GM12872 (cell line): ENCODE results near the gene SLC4A11.

ENCODE experiments used
- TF ChIP-seq, protein P1 (sequence below): IDR thresholded peaks from 3 replicates; pipeline ENCODE4 v1.5.1; 2011; ENCODE audit warnings: low read depth, mild to moderate bottlenecking, low read length, moderate library complexity; ENCODE audit not compliant: insufficient read depth

The SLC4A11 gene

DNA sequence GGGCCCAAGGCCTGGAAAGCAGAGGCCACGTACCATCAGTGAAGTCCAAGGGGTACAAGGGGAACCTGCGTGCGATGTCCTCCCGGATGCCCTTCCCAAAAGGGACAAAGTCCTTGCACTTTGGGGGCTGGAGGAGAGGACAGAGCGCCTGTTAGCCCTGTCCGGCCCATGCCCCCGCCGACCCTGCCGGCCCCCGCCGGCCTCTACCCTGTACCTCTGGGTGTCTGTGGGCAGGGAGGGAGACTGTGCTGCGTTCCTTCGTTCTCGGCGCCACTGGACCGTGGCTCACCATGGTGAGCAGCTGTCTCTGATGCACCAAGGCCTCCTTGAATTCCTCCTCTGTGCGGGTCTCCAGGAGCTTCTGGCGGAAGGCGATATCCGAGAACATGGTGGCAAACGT is 7.9 kb downstream of the SLC4A11 start:
- TF ChIP-seq, protein P1, sequence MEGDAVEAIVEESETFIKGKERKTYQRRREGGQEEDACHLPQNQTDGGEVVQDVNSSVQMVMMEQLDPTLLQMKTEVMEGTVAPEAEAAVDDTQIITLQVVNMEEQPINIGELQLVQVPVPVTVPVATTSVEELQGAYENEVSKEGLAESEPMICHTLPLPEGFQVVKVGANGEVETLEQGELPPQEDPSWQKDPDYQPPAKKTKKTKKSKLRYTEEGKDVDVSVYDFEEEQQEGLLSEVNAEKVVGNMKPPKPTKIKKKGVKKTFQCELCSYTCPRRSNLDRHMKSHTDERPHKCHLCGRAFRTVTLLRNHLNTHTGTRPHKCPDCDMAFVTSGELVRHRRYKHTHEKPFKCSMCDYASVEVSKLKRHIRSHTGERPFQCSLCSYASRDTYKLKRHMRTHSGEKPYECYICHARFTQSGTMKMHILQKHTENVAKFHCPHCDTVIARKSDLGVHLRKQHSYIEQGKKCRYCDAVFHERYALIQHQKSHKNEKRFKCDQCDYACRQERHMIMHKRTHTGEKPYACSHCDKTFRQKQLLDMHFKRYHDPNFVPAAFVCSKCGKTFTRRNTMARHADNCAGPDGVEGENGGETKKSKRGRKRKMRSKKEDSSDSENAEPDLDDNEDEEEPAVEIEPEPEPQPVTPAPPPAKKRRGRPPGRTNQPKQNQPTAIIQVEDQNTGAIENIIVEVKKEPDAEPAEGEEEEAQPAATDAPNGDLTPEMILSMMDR, result no peak

DNA sequence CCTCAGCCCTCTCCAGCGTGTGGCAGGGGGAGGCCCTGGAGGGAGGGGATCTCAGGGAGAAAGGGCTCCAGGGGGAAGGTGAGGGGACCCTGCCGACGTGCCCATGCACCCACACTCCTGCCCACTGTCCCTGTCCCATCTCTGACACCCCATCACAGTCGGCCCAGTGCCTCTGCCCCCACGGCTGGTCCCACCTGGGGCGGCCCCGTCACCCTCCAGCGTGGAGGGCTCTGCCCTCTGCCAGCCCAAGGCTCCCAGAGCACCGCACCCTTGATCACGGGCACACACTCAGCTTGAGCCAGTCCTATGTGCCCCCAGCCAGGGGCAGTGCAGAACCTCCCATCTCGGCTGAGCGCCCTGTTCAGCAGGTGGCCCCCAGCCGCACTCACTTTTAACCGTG is 9.2 kb downstream of the SLC4A11 start:
- TF ChIP-seq, protein P1, result no peak

DNA sequence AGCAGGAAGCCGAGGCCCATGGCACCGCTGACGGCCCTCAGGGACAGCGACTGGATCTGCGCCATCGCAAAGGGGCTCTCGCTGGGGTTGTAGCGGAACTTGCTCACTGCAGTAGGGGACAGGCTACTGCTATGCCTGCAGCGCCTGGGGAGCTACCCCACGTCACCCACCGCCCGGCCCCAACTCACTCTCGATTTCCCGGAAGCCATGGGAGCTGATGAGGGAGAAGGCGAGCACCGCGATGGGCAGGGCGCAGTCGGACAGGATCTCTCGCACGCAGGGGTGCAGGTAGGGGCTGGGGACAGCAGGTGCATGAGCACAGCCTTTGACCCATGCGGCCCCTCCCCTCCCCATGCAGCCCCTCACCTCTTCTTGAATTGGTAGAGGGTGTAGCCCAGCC is 9.8 kb downstream of the SLC4A11 start:
- TF ChIP-seq, protein P1, result no peak

DNA sequence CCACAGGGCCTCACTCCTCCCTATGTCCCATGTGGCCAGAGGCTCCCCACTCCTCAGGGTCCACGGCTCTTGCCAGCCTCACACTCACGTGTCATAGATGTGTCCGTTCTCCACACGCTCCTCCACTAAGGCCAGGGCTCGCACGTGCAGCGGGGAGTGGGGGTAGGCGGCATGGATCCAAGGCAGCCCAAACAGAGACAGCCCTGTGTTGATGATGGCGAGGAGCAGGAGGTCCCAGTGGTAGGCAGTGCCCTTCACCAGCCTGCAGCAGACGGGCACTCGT is 10.3 kb downstream of the SLC4A11 start:
- TF ChIP-seq, protein P1, result no peak

DNA sequence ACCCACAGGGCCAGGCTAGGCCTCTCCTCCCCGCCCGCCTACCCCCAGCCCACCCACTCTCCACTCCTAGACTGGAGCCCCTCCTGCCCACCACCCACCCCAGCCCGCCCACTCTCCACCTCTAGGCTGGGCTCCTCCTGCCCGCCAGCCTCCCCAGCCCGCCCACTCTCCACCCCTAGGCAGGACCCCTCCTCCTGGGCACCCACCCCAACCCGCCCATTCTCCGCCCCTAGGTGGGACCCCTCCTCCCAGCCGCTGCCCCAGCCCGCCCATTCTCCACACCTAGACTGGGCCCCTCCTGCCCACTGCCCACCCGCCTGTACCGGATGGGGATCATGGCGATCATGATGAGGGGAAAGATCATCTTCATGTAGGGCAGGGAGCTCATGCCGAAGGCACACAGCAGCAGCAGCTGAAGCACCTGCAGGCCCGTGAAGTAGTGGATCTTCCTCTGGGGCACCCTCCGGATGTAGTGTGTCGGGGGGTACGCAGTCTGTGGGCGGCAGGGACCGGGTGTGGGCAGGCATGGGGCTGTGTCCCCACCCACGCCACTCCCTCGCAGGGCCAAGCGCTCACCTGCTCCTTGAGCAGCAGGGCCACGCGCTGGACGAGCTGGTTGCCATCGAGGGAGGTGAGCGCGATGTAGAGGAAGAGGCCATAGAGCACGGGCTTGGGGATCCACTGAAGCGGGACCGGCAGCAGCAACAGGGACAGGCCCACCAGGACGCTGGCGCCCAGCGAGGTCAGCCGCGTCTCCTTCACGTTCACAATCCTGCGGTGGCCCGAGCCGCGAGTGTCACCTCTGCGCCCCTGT is 10.8 kb downstream of the SLC4A11 start:
- TF ChIP-seq, protein P1, result no peak

DNA sequence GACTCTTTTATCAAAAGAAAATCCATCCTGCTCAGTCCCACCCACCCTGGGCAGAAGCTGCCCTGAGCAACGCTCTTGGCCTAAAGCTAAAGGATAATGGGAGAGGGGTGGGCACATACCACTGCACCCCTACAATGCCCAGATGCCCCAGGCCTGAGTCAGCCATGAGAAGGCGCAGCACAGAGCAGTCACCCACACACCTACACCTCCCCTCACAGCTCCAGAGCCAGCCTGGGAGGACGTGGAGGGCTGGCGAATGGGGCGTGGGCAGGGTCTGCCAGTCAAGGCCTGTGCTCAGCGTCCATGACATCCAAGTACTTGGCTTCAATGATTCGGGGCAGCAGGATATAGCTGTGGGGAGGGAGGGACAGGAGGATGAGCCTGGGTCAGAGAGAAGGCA is 11.5 kb downstream of the SLC4A11 start:
- TF ChIP-seq, protein P1, result no peak

DNA sequence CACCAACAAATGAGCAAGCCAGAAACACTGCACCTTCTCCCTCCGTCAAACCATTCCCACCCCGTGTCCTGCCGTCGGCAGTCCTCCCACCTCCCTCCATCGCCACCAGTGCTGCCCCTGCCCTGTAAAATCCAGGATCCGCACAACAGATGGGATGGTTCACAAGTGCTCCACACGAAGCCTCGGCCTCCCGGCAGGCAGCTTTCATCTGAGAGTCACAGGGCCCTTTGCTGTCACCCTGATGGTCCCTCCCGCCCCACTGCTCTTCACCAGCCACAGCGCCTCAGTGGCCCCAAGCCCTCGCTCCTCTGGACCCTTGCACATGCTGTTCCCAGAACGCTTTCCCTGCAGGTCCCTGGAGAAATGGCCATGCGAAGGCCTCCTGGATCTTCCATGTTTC is 12.1 kb downstream of the SLC4A11 start:
- TF ChIP-seq, protein P1, result no peak

DNA sequence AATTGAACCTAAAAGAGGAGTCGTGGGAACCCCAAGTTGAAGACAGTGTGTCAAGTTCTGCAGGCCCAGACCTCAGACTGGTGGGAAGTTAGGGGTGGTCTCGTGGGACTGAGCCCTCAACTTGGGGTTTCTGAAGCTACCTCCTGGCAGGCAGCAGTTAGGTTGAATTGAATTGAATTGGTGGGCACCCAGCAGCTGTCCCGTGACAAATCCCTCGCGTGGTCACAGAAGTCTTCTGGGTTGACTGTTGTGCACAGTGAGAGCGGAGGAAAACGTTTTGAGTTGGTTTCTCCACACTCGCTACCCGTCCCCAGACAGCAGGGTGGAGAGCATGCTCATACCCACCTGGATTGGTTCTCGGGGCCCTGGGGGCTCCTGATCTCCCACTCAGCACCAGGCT is 12.9 kb downstream of the SLC4A11 start:
- TF ChIP-seq, protein P1, result no peak
